D721Med (cell line): ENCODE measurements around the gene RAB28.
A peak's percentile ranks its signal among the peaks of the same experiment; 100 is the strongest.

Experiments
- DNase-seq: peaks from one replicate; pipeline ENCODE4 v3.0.0; 2011; ENCODE audit warnings: low spot score; ENCODE audit not compliant: insufficient read length
- FAIRE-seq: peaks from 2 replicates; lab custom pipeline; 2011; peaks lifted over from hg19 to GRCh38; lab: Jason Lieb, UNC
- CTCF ChIP-seq: IDR thresholded peaks from 2 replicates; pipeline ENCODE4 v1.5.1; 2012; ENCODE audit warnings: mild to moderate bottlenecking, control low read depth; ENCODE audit not compliant: insufficient read depth; ENCODE audit errors: missing control alignments

The RAB28 gene

GRCh38 chr4:13484749-13485221 is 645 bp upstream of the RAB28 start:
- TF ChIP-seq CTCF, result no peak
- DNase-seq, result no peak
- no peak for FAIRE-seq

- FAIRE-seq, result no peak
- TF ChIP-seq CTCF, result no peak
- no peak for DNase-seq
Measured at GRCh38 chr4:13483768-13484121, 395 bp downstream of the RAB28 start.

- FAIRE-seq (no peak), DNase-seq (no peak)
- TF ChIP-seq CTCF, result no peak
Measured at GRCh38 chr4:13483136-13483767, 888 bp downstream of the RAB28 start.

- TF ChIP-seq CTCF, result no peak
- DNase-seq, result no peak
- FAIRE-seq, result no peak
Measured at GRCh38 chr4:13481569-13481968, 2.6 kb downstream of the RAB28 start.

- FAIRE-seq (no peak), DNase-seq (no peak)
- no peak for TF ChIP-seq CTCF
Measured at GRCh38 chr4:13478707-13479106, 5.4 kb downstream of the RAB28 start.

- no peak for TF ChIP-seq CTCF
- DNase-seq (no peak), FAIRE-seq (no peak)
Measured at GRCh38 chr4:13478131-13478530, 6.0 kb downstream of the RAB28 start.

GRCh38 chr4:13476915-13477314 is 7.2 kb downstream of the RAB28 start:
- FAIRE-seq, result peak; percentile 60
- no peak for TF ChIP-seq CTCF
- DNase-seq, result no peak
